Urothelium cell line (cell line): Measurements from ENCODE around the gene MAPK8IP2.
"Not testable (repeated sequence)": the region's sequence is repeated elsewhere in the genome, so short reads cannot be mapped to it uniquely, and the experiment has no call there.

Experiments used
- DNase-seq: peaks from one replicate; pipeline ENCODE4 v3.0.0; 2011; ENCODE audit warnings: low spot score, mixed read lengths
- FAIRE-seq: peaks from 2 replicates; lab custom pipeline; 2011; peaks lifted over from hg19 to GRCh38; lab: Jason Lieb, UNC

Gene MAPK8IP2

DNA sequence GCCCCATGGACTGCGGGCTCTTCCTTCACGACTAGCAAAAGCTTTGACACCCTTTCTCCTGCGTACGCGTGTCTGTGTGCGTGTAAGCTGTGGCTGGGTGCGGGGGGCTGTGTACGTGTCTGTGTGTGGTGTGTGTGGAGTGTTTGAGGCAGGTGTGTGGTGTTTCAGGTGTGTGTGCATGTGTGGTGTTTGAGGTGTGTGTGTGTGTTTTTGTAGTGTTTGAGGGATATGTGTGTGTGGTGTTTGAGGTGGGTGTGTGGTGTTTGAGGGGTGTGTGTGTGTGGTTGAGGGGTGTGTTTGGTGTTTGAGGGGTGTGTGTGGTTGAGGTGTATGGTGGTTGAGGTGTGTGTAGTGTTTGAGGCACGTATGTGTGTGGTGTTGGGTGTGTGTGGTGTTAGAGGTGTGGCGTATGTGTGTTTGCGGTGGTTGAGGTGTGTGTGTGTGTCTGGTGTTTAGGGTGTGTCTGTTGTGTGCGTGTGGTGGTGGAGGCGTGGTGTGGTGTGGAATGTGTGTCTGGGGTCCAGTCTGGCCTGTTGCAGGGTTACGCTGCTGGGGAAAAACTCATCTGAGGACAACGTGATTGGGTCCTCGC lies 28.0 kb downstream of the MAPK8IP2 start:
- DNase-seq (no peak), FAIRE-seq (peak; percentile 99)

GRCh38 chr22:50630376-50630775 lies 29.8 kb downstream of the MAPK8IP2 start:
- FAIRE-seq = no peak
- DNase-seq = no peak

DNA sequence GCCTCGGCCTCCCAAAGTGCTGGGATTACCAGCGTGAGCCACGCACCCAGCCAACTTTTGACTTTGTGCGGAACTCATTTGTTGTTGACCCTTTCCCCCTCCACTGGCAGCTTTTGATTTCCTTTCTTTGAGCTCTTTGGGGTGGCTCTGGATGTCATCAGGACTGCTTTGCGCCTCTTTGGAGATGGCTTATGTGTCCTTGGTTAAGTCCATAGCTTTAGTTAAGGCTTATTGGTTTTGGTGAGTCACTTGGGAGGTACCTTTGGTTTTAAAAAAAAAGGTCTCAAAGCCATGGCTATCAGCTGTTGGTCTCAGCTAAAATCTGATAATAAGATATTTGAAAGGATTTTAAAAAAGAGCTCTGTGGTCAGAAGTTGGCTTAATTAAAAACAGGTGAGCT lies 32.5 kb downstream of the MAPK8IP2 start:
- FAIRE-seq = no peak
- DNase-seq = no peak

DNA sequence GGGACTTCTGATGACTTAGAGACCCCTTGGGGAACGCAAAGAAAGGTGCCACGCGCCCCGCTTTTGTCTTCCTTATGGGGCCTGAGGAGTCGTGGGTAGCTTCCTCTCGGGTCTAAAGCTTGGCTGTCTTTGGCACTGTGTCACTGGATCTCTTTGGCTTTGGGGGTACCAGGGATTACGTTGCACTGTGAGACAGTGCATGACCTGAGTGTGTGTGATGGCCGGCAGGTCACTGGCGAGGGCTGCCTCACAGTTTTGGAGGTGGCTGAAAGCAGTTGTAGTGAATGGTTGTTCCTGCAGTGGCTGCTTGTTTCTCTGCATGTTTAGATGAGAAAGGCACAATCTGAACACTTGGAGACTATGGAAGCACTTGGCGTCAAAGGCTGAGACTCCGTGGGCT lies 33.2 kb downstream of the MAPK8IP2 start:
- no peak for FAIRE-seq
- no peak for DNase-seq

GRCh38 chr22:50635591-50635990 lies 35.0 kb downstream of the MAPK8IP2 start:
- FAIRE-seq = no peak
- DNase-seq = no peak

DNA sequence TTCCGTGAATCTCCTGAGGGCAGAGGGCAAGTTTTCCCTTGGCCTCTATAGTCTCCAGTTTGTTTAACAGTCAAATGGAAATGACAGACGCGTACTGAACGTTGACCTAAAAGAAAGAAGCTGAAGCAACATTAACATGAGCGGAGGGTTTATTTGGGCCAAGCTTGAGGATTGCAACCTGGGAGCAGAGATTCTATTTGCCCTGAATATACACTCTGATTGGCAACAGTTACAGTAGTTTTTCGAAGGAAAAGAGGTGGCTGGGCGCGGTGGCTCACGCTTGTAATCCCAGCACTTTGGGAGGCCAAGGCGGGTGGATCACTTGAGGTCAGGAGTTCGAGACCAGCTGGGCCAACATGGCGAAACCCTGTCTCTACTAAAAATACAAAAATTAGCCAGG lies 39.7 kb downstream of the MAPK8IP2 start:
- not testable (repeated sequence) for FAIRE-seq, DNase-seq

DNA sequence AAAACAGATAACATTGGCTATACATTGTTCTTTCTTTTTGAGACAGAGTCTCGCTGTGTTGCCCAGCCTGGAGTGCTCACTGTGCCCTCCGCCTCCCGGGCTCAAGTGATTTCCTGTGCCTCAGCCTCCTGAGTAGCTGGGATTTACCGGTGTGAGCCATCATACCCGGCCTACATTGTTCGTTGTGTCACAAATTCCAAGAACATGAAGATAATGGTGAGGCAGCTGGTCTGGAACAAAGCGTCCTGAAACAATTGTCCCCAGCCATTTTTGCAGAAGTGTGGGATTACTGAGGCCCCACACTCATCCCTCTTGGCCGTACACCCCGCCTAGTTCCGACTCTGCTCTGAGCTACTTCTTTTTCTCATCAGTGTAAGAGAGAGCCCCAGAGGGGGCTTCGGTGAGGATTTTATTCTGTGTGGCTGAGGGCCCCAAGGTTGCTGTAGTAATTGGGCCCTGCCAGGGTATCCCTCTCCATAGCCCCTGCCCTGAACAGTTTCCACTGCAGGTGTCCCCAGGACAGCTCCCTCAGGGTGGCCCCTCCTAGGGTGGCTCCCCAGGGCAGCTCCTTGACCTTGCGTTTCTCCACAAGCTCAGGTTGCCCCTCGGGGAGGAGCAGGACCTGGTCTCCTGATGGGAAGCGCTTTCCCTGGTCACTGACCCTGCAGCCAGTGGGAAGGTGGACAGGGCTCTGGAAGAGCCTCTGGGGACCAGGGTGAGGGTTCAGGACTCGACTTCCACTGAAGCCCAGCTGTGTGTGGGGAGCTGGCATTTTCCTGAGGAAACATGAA lies 40.5 kb downstream of the MAPK8IP2 start:
- no peak for DNase-seq
- FAIRE-seq = no peak

GRCh38 chr22:50641696-50642607 lies 41.4 kb downstream of the MAPK8IP2 start:
- no peak for DNase-seq
- no peak for FAIRE-seq

- FAIRE-seq = peak; percentile 98
- not testable (repeated sequence) for DNase-seq
Observed at GRCh38 chr22:50643021-50643820, 42.6 kb downstream of the MAPK8IP2 start.

- FAIRE-seq = not testable (repeated sequence)
Observed at GRCh38 chr22:50643821-50644101, 43.2 kb downstream of the MAPK8IP2 start.

GRCh38 chr22:50653256-50653655 lies 52.7 kb downstream of the MAPK8IP2 start:
- no peak for FAIRE-seq

More at GRCh38 chr22:50643821-50644101, 43.2 kb downstream of the MAPK8IP2 start:
- not testable (repeated sequence) for DNase-seq

GRCh38 chr22:50654664-50655063 lies 54.1 kb downstream of the MAPK8IP2 start:
- FAIRE-seq, DNase-seq: not testable (repeated sequence)

More at GRCh38 chr22:50653256-50653655, 52.7 kb downstream of the MAPK8IP2 start:
- DNase-seq = no peak

DNA sequence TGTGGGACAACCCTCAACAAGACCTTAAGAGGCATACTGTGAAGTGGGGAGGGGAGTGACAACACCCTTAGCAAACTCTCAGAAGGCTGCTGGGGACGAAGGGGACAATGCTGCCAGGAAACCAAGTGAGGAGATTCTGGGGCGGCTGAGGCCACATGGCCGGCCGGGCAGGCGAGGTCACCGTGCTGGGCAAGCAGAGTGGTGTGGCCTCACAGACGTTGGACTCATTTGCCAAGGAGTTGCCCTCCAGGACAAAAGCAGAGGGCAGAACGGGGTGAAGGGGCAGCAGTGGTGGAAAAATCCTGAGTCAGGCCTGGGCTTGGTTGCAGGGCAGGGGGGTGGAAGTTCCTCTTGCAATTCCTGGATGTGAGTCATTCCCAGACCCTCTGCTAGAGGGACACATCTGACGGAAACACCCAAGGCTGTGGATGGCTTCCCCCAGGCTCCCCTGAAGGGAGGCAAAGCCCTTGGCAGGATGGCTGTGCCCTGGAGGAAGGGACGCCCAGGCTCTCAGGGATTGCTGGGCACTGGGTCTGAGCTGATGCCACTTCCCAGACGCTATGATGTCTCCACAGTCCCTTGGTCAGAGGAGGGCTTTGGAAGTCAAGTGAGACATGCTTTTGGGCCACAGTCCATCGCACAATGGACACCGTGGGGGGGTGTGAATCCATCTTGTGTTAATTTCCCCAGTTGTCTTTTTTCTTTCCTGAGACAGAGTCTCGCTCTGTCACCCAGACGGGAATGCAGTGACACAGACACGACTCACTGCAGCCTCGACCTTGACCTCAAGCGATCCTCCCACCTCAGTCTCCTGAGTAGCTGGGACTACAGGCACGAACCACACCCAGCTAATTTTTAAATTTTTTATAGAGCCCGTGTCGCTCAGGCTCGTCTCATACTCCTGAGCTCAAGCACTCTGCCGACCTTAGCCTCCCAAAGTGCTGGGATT lies 55.8 kb downstream of the MAPK8IP2 start:
- peak; percentile 86 for DNase-seq
- FAIRE-seq = peak; percentile 84

- DNase-seq (no peak), FAIRE-seq (no peak)
Observed at GRCh38 chr22:50657925-50658324, 57.3 kb downstream of the MAPK8IP2 start.

DNA sequence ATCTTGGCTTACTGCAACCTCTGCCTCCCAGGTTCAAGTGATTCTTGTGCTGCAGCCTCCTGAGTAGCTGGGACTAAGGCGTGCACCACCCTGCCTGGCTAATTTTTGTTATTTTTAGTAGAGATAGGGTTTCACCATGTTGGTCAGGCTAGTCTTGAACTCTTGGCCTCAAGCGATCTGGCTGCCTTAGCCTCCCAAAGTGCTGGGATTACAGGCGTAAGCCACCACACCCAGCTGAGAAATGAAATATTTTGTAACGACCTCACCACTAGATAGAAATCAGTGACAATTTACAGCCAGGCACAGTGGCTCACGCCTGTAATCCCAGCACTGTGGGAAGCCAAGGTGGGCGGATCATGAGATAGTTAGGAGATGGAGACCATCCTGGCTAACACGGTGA lies 59.1 kb downstream of the MAPK8IP2 start:
- FAIRE-seq, DNase-seq: not testable (repeated sequence)

DNA sequence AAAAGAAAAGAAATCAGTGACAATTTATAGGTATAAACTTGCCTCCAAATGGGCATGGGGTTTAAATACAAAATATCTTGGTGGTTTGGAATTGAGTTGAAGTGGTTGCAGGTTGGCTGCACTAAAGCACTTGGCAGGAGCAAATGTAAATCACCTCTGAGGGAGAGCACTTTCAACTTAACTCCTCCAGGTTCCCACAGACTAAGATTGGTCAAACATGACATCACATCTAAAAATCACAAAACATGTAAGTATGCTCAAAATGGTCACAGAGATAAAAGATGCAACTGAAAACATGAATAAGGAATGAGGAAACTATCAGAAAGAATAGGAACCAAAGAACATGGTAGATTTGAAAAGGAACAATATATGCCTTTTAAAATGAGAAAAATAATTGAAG lies 59.7 kb downstream of the MAPK8IP2 start:
- DNase-seq (no peak), FAIRE-seq (no peak)
